Esophagus muscularis mucosa (tissue), 4 donors: ENCODE measurements around the gene LANCL2. TPM values are rescaled to one million over a fixed set of nuclear protein-coding genes. Genes with fewer than 3 reads are reported as not detected.
A peak's percentile ranks its signal among the peaks of the same experiment; 100 is the strongest.
"Not testable (repeated sequence)": the region's sequence is repeated elsewhere in the genome, so short reads cannot be mapped to it uniquely, and the experiment has no call there.

Source experiments
- DNase-seq: peaks from one replicate; pipeline ENCODE4 v3.0.0-alpha.2; 2017; ENCODE audit errors: extremely low spot score
- H3K27ac ChIP-seq, 4 donors: fragments of 200-600 bp; sonication (generic); replicated peaks in 1 of 4; 1 replicate in 3 of 4; 2 replicates in 1 of 4; pipeline ENCODE4 v1.5.1; 2016 to 2019; ENCODE audit warnings: mild to moderate bottlenecking in 1 of 4
- H3K27me3 ChIP-seq, 4 donors: fragments of 200-600 bp; sonication (generic); one replicate each; pipeline versions ENCODE4 v1.5.1 to v1.6.0; 2016 to 2019
- H3K36me3 ChIP-seq, 4 donors: fragments of 200-600 bp; sonication (generic); one replicate each; pipeline ENCODE4 v1.5.1; 2016 to 2019
- H3K4me1 ChIP-seq, 4 donors: fragments of 200-600 bp; sonication (generic); one replicate each; pipeline ENCODE4 v1.5.1; 2016 to 2019
- H3K4me3 ChIP-seq, 4 donors: fragments of 200-600 bp; sonication (generic); 1 replicate in 2 of 4; 2 replicates in 2 of 4; pipeline ENCODE4 v1.5.1; 2016 to 2019; ENCODE audit warnings: mild to moderate bottlenecking in 4 of 4, moderate library complexity in 1 of 4
- H3K9me3 ChIP-seq, 4 donors: fragments of 200-600 bp; sonication (generic); 1 replicate in 3 of 4; 2 replicates in 1 of 4; pipeline ENCODE4 v1.5.1; 2016 to 2019
- CTCF ChIP-seq, 3 experiments: fragments of 200-600 bp in 2 of 3; fragments of 450-650 bp in 1 of 3; sonication (generic) in 2 of 3; IDR thresholded peaks; one replicate each; pipeline ENCODE4 v1.5.1; 2017 to 2019; ENCODE audit warnings: antibody characterized with exemption in 3 of 3, mild to moderate bottlenecking in 2 of 3, moderate library complexity in 1 of 3
- EP300 ChIP-seq: sonication (generic); formaldehyde crosslinking; IDR thresholded peaks from one replicate; pipeline ENCODE4 v1.6.1; 2017; ENCODE audit warnings: antibody characterized with exemption
- POLR2A ChIP-seq: fragments of 450-650 bp; IDR thresholded peaks from one replicate; pipeline ENCODE4 v1.6.1; 2017; ENCODE audit warnings: antibody characterized with exemption, moderate library complexity, mild to moderate bottlenecking, low read depth
- POLR2AphosphoS5 ChIP-seq, 2 donors: sonication (generic); formaldehyde crosslinking; IDR thresholded peaks; one replicate each; pipeline ENCODE4 v1.6.1; 2017; ENCODE audit warnings: antibody characterized with exemption in 2 of 2
- WGBS: methylation state at CpG from one replicate; pipeline ENCODE4 v1.1.5; 2018; 5-methylcytosine and 5-hydroxymethylcytosine counted together
- intact Hi-C: fragments of 100-400 bp; cut with DNase I; formaldehyde crosslinking; loops from one replicate; pipeline ENCODE4 v1.15.1; 2023
- total RNA-seq, 4 donors: library from RNA; depleted of rRNA; stranded (reverse); fragments of >200 nt; gene quantifications; one replicate each; pipeline versions ENCODE4 v1.1.0 to v1.2.1, GENCODE V29; 2016

The LANCL2 gene
- total RNA-seq, 4 donors from 2014 or later: 10.0 to 11.8 (median 10.7) TPM

- intact Hi-C loops: loop anchor here (1.0 kb wide), 1 partner anchor 135 kb away; no protein-coding TSS in a partner anchor
- Histone ChIP-seq H3K4me3 (no peak overlapping the region), H3K27ac (no peak overlapping the region), H3K27me3 (no peaks in the 10 kb centered on the region), H3K4me1 (no peaks in the 10 kb centered on the region), H3K36me3 (peaks cover 0 to 30% (median 10%) of the 10 kb centered on the region in 4 donors), H3K9me3 (no peaks in the 10 kb centered on the region)
- WGBS: 46% methylated on average over 6 of the region's 6 CpGs
- no peak for DNase-seq
- TF ChIP-seq CTCF (IDR thresholded peaks at IDR 0.05) (peak; percentile 73 to 83 (median 80)), EP300 (no peak)
Measured at GRCh38 chr7:55415173-55415778, 50.1 kb downstream of the LANCL2 start.

GRCh38 chr7:55417456-55417855 is 52.3 kb downstream of the LANCL2 start:
- intact Hi-C loops: not testable (repeated sequence)

GRCh38 chr7:55420530-55420929 is 55.4 kb downstream of the LANCL2 start:
- WGBS: 62% methylated on average over 3 of the region's 3 CpGs
- H3K4me1 ChIP-seq: no peaks in the 10 kb centered on the region
- intact Hi-C loops: loop anchor here (10.0 kb wide), 1 partner anchor 174 kb away; no protein-coding TSS in a partner anchor

More at GRCh38 chr7:55417456-55417855, 52.3 kb downstream of the LANCL2 start:
- not testable (repeated sequence) for H3K27ac ChIP-seq, H3K9me3 ChIP-seq, H3K4me1 ChIP-seq, DNase-seq, H3K4me3 ChIP-seq, H3K27me3 ChIP-seq
- H3K36me3 ChIP-seq: peaks cover 0 to 16% (median 3%) of the 10 kb centered on the region in 4 donors
- 94% methylated on average over 4 of the region's 4 CpGs for WGBS

DNA sequence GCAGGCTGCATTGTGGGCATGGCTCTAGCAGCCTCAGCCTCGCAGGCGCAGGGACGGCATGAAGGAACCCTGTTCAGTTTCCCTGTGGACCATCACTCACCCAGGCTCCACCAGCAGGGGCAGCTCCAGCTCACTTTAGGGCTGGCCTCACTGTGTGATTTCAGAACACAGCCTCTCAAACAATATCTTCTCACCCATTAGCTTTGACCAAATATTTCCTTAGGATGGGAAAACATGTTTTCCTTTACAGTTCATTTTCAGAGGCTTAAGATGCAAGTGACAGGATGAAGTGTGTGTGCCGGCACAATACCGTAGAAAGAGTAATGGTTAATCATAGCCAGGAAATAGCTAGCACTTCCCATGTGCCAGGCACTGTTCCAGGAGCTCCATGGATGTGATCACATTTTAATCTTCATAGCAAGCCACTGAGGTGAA is 58.2 kb downstream of the LANCL2 start:
- peaks cover 10 to 26% (median 23%) of the 10 kb centered on the region in 4 donors for H3K36me3 ChIP-seq
- 70% methylated on average over 5 of the region's 5 CpGs for WGBS
- DNase-seq: no peak
- H3K27ac ChIP-seq: no peak overlapping the region
- intact Hi-C loops: loop anchor here (10.0 kb wide), 1 partner anchor 172 kb away; no protein-coding TSS in a partner anchor
- H3K4me3 ChIP-seq: no peak overlapping the region
- no peaks in the 10 kb centered on the region for H3K27me3 ChIP-seq
- no peaks in the 10 kb centered on the region for H3K9me3 ChIP-seq
- TF ChIP-seq CTCF (IDR thresholded peaks at IDR 0.05): no peak
- no peak for TF ChIP-seq POLR2A
- no peak for TF ChIP-seq POLR2AphosphoS5 (IDR thresholded peaks at IDR 0.05)
- no peak for TF ChIP-seq EP300
- no peaks in the 10 kb centered on the region for H3K4me1 ChIP-seq

More at GRCh38 chr7:55420530-55420929, 55.4 kb downstream of the LANCL2 start:
- Histone ChIP-seq H3K9me3 (no peaks in the 10 kb centered on the region), H3K27me3 (no peaks in the 10 kb centered on the region), H3K36me3 (peaks cover 4 to 12% (median 7%) of the 10 kb centered on the region in 4 donors), H3K4me3 (no peak overlapping the region), H3K27ac (no peak overlapping the region)
- TF ChIP-seq EP300: no peak
- TF ChIP-seq CTCF (IDR thresholded peaks at IDR 0.05): no peak
- no peak for TF ChIP-seq POLR2AphosphoS5 (IDR thresholded peaks at IDR 0.05)
- TF ChIP-seq POLR2A: no peak
- DNase-seq: no peak

DNA sequence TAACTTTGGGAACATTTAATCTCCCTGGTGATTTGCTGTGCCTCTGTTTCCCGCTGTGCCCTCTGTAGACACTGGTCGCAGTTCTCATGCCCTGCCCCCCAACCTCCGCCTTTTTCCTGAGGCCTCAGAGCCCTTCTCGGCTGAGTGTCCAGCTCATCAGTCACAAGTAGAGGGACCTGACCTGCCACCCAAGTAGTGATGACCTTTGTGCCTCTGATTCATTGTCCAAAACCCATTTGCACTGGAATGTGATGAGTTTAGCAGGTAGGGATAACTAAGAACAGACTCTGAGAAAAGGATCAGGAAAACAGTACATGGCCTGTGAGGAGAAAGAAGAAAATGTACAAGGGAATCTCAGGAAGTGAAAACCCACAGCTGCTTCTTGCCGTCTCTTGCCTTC is 58.8 kb downstream of the LANCL2 start:
- DNase-seq: no peak
- H3K4me3 ChIP-seq: no peak overlapping the region
- H3K4me1 ChIP-seq: no peaks in the 10 kb centered on the region
- WGBS: 92% methylated on average over 5 of the region's 5 CpGs
- no peaks in the 10 kb centered on the region for H3K9me3 ChIP-seq
- H3K27ac ChIP-seq: no peak overlapping the region
- no peaks in the 10 kb centered on the region for H3K27me3 ChIP-seq
- intact Hi-C loops: loop anchor here (10.0 kb wide), 1 partner anchor 171 kb away; no protein-coding TSS in a partner anchor
- no peak for TF ChIP-seq POLR2A
- TF ChIP-seq CTCF (IDR thresholded peaks at IDR 0.05): no peak
- TF ChIP-seq POLR2AphosphoS5 (IDR thresholded peaks at IDR 0.05): no peak
- TF ChIP-seq EP300: no peak
- H3K36me3 ChIP-seq: peaks cover 10 to 32% (median 24%) of the 10 kb centered on the region in 4 donors
